IPS DF 6.9 (cell line): ENCODE results near the gene LRIF1.
"Not testable (repeated sequence)": the region's sequence is repeated elsewhere in the genome, so short reads cannot be mapped to it uniquely, and the experiment has no call there.

Experiments used
- DNase-seq: peaks from one replicate; pipeline ENCODE4 v3.0.0-alpha.2; 2013; ENCODE audit warnings: low read depth, low spot score
- H3K27ac ChIP-seq: one replicate; pipeline ENCODE4 v1.5.1; 2013; ENCODE audit warnings: low read length, control low read depth
- H3K27me3 ChIP-seq: 2 replicates; pipeline ENCODE4 v1.6.1; 2013; ENCODE audit warnings: mild to moderate bottlenecking, low read length; ENCODE audit not compliant: control insufficient read depth, insufficient read depth
- H3K36me3 ChIP-seq: 2 replicates; pipeline ENCODE4 v1.6.1; 2013; ENCODE audit warnings: low read length; ENCODE audit not compliant: control insufficient read depth, insufficient read depth
- H3K4me1 ChIP-seq: 2 replicates; pipeline ENCODE4 v1.6.1; 2013; ENCODE audit warnings: low read length; ENCODE audit not compliant: control insufficient read depth, insufficient read depth
- H3K4me3 ChIP-seq: 2 replicates; pipeline ENCODE4 v1.5.1; 2013; ENCODE audit warnings: mild to moderate bottlenecking, low read length
- H3K9me3 ChIP-seq: 2 replicates; pipeline ENCODE4 v1.6.1; 2013; ENCODE audit warnings: low read length, inconsistent platforms; ENCODE audit not compliant: control insufficient read depth, insufficient read depth
- WGBS: extraction: QIAGEN DNeasy Blood & Tissue Kit; methylation state at CpG from one replicate; pipeline ENCODE4 v1.1.7; 2013; ENCODE audit warnings: mixed read lengths, missing lambda C conversion rate; ENCODE audit not compliant: insufficient read length, insufficient coverage; 5-methylcytosine and 5-hydroxymethylcytosine counted together

The LRIF1 gene

GRCh38 chr1:110948038-110948810 is 15.5 kb downstream of the LRIF1 start:
- H3K4me3 ChIP-seq: no peak overlapping the region
- no peaks in the 10 kb centered on the region for H3K9me3 ChIP-seq
- WGBS: no CpG with 5 or more reads among the region's 10 CpGs
- no peaks in the 10 kb centered on the region for H3K27me3 ChIP-seq
- H3K36me3 ChIP-seq: no peaks in the 10 kb centered on the region
- DNase-seq: no peak
- no peaks in the 10 kb centered on the region for H3K4me1 ChIP-seq
- no peak overlapping the region for H3K27ac ChIP-seq

- Histone ChIP-seq H3K27ac (no peak overlapping the region), H3K4me3 (no peak overlapping the region), H3K4me1 (no peaks in the 10 kb centered on the region), H3K27me3 (no peaks in the 10 kb centered on the region), H3K9me3 (no peaks in the 10 kb centered on the region), H3K36me3 (no peaks in the 10 kb centered on the region)
- no peak for DNase-seq
- no CpG with 5 or more reads among the region's 2 CpGs for WGBS
Measured at GRCh38 chr1:110945626-110946025, 18.1 kb downstream of the LRIF1 start.

- Histone ChIP-seq H3K4me3 (no peak overlapping the region), H3K9me3 (no peaks in the 10 kb centered on the region), H3K27me3 (no peaks in the 10 kb centered on the region), H3K36me3 (no peaks in the 10 kb centered on the region), H3K27ac (no peak overlapping the region), H3K4me1 (no peaks in the 10 kb centered on the region)
- DNase-seq: no peak
- no CpG with 5 or more reads among the region's 3 CpGs for WGBS
Measured at GRCh38 chr1:110944806-110945205, 18.9 kb downstream of the LRIF1 start.

GRCh38 chr1:110936567-110936966 is 27.2 kb downstream of the LRIF1 start:
- Histone ChIP-seq H3K27ac (no peak overlapping the region), H3K9me3 (no peaks in the 10 kb centered on the region), H3K4me3 (no peak overlapping the region), H3K4me1 (no peaks in the 10 kb centered on the region), H3K27me3 (no peaks in the 10 kb centered on the region), H3K36me3 (no peaks in the 10 kb centered on the region)
- no CpG with 5 or more reads among the region's 1 CpG for WGBS
- DNase-seq: no peak

GRCh38 chr1:110931097-110931496 is 32.6 kb downstream of the LRIF1 start:
- H3K27me3 ChIP-seq, DNase-seq, H3K9me3 ChIP-seq, H3K27ac ChIP-seq, H3K4me1 ChIP-seq, H3K36me3 ChIP-seq, H3K4me3 ChIP-seq: not testable (repeated sequence)
- WGBS: no CpG with 5 or more reads among the region's 3 CpGs

GRCh38 chr1:110928904-110929303 is 34.8 kb downstream of the LRIF1 start:
- 100% methylated on average over 1 of the region's 2 CpGs for WGBS
- Histone ChIP-seq H3K27ac (no peak overlapping the region), H3K36me3 (no peaks in the 10 kb centered on the region), H3K4me3 (no peak overlapping the region), H3K4me1 (no peaks in the 10 kb centered on the region), H3K27me3 (no peaks in the 10 kb centered on the region), H3K9me3 (no peaks in the 10 kb centered on the region)
- DNase-seq: no peak

- WGBS: no CpG with 5 or more reads among the region's 1 CpG
- H3K27me3 ChIP-seq: no peaks in the 10 kb centered on the region
- no peaks in the 10 kb centered on the region for H3K4me1 ChIP-seq
- H3K9me3 ChIP-seq: no peaks in the 10 kb centered on the region
- no peaks in the 10 kb centered on the region for H3K36me3 ChIP-seq
- DNase-seq: no peak
- H3K27ac ChIP-seq: no peak overlapping the region
- no peak overlapping the region for H3K4me3 ChIP-seq
Measured at GRCh38 chr1:110928191-110928590, 35.5 kb downstream of the LRIF1 start.

- WGBS: no CpG with 5 or more reads among the region's 2 CpGs
- Histone ChIP-seq H3K9me3 (no peaks in the 10 kb centered on the region), H3K4me3 (no peak overlapping the region), H3K27ac (no peak overlapping the region), H3K27me3 (no peaks in the 10 kb centered on the region), H3K36me3 (no peaks in the 10 kb centered on the region), H3K4me1 (no peaks in the 10 kb centered on the region)
- peak; percentile 27 for DNase-seq
Measured at GRCh38 chr1:110927484-110928075, 36.1 kb downstream of the LRIF1 start.

GRCh38 chr1:110921953-110922352 is 41.8 kb downstream of the LRIF1 start:
- Histone ChIP-seq H3K27me3 (no peaks in the 10 kb centered on the region), H3K9me3 (no peaks in the 10 kb centered on the region), H3K36me3 (no peaks in the 10 kb centered on the region), H3K4me1 (no peaks in the 10 kb centered on the region; the same call in 1 of the 2 replicates), H3K27ac (no peak overlapping the region), H3K4me3 (no peak overlapping the region)
- WGBS: no CpG with 5 or more reads among the region's 1 CpG
- DNase-seq: no peak

- peaks cover 2% of the 10 kb centered on the region; the same call in 1 of the 2 replicates for H3K4me1 ChIP-seq
- no CpG with 5 or more reads among the region's 1 CpG for WGBS
- H3K4me3 ChIP-seq: no peak overlapping the region
- H3K9me3 ChIP-seq: no peaks in the 10 kb centered on the region
- no peaks in the 10 kb centered on the region for H3K36me3 ChIP-seq
- H3K27me3 ChIP-seq: no peaks in the 10 kb centered on the region
- DNase-seq: no peak
- H3K27ac ChIP-seq: no peak overlapping the region
Measured at GRCh38 chr1:110918016-110918415, 45.7 kb downstream of the LRIF1 start.
